GM21526 (cell line): ENCODE data around the gene MYMX.
"Not testable (repeated sequence)": the region's sequence is repeated elsewhere in the genome, so short reads cannot be mapped to it uniquely, and the experiment has no call there.

Source experiments
- ATAC-seq: cut with Tn5 transposase; IDR thresholded peaks from one replicate; pipeline ENCODE4 v1.9.1; 2021; ENCODE audit warnings: moderate library complexity; ENCODE audit not compliant: unreplicated experiment, low FRiP score

MYMX gene

DNA sequence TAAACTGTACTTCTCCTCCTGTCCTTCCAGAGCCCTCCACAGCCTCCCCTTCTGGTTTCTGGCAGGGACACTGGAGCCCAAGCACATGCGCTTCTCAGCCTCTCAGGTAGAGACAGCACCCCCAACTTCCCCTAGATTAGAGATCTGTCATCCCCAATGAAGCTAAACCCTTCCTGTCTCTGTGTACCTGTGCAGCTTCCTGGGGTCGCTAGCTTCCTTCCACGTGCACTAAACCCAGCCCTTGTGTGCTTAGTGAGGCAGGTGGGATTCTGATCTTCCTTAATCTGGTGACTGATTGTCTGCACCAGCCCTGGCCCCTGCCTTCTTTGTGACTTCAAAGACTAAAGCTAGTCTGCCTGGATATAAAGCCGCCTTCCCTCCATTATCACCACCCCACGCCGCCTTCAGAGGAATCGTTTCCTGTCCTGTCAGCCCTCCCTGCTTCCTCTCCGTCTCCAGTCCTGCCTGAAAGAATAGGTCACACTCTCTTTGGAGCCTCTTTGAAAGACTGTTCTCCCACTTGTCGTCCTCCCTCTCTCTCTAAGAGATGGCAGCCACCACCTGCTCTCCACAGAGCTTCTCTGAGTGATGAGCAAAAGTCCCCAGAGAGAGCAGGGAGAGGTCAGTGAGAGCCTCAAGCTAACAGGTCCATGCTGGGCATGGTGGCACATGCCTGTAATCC lies 30.6 kb upstream of the MYMX start:
- no peak for ATAC-seq

DNA sequence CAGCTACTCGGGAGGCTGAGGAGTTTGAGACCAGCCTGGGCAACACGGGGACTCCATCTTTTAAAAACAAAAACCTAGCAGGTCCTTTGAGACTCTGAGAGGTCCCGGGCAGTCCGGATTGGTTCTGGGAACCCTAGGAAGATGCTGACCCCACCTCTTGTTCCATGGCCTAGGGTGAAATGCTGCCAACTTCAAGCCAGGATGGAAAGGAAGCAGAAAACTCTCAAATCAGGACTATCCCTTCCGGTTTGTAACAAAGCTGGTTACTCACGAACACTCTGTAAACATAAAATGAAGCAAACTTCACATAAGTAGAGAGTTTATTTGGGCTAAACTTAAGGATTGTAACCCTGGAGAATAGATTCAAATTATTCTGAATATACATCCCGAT lies 30.1 kb upstream of the MYMX start:
- ATAC-seq = no peak

DNA sequence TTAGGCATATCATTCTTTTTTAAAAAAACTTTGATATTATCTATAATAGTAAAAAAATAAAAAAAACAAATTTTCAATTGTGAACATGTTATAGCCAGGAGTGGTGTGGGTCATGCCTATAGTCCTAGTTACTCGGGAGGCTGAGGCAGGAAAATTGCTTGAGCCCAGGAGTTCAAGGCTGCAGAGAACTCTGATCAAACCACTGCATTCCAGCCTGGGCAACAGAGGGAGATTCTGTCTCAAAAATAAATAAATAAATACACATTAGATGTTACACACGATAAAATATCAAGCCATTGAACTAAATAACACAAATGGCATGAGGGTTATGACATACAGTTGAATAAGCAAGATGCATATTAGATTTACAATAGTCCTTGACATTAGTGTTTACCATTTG lies 27.9 kb upstream of the MYMX start:
- no peak for ATAC-seq

DNA sequence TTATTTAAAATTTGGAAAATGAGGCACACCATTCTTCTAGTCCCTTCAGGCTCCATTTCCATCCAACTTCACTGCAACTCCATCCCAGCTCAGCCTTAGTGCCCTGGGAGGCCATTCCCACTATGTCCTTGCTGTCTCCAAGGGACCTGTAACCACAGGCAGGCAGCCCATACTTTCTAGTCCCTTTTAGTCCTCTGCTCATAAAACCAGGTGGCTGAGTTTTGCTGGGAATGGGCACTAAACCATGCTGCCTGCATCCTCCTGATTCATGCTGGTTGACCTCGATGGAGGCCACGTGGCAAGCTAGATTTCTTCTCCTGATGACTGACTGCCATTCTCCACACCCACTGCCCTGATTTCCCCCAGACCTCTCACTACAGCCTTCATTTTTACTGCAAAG lies 27.5 kb upstream of the MYMX start:
- ATAC-seq = no peak

DNA sequence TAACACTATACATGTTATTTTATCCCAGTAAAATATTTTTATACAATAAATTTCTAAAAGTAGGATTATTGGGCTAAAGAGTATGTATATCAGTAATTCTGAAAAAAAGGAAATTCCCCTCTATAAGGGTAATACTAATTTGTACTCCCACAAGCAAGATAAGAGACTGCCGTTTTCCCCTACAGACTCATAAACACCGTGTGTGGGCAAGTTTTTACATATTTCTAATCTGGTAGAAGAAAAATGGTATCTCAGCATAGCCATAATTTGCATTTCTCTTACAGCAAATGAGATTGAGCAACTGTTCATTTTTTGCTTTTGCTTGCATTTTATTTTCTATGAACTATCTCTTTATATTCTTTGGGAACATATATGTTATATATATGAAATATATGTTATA lies 26.0 kb upstream of the MYMX start:
- ATAC-seq = no peak

DNA sequence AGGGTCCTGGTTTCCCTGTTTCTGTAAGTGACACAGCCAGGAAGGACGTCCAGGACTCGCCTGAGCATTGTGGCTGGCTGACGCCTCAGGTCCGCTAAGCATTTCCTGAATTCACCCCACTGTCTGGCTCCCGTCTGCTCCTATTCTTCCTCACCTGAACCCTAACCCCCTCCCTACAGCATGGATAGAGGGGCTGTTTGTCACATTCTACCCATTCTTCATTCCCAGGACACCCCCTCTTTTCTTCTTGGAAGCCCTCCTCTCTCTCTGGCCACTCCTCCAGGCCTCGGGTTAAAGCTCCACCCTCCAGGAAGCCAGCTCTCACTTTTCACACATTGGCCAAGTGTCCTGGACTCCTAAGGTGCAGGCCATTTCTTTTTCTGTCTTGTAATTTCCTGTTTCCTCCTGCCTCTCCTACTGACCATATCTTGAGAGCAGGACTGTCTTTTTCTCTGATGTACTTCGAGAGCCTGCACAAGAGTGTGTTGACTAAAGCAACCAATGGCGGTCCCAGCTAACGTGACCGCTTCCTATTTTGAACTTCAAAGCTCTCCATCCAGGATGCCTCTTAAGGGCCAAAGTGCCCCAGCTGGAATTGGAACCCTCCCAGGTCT lies 24.2 kb upstream of the MYMX start:
- no peak for ATAC-seq

DNA sequence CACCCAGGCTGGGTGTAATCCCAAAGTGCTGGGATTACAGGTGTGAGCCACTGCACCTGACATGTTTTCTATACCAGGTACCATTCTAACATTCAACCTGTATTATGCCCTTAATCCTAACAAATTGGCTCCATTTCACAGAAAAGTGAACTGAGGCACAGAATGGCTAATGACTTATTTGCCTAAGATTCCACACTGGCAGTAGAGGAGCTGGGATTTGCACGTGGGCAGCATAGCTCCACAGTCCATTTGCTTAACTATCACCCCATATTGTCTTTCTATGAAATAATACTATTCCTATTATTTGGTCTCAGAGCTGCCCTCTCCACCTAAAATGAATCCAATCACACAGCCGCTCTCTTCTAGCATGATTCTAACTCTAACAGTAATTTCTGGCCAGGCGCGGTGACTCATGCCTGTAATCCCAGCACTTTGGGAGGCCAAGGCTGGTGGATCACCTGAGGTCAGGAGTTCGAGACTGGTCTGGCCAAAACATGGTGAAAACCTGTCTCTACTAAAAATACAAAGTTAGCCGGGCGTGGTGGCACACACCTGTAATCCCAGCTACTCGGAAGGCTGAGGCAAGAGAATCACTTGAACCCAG lies 23.3 kb upstream of the MYMX start:
- no peak for ATAC-seq

DNA sequence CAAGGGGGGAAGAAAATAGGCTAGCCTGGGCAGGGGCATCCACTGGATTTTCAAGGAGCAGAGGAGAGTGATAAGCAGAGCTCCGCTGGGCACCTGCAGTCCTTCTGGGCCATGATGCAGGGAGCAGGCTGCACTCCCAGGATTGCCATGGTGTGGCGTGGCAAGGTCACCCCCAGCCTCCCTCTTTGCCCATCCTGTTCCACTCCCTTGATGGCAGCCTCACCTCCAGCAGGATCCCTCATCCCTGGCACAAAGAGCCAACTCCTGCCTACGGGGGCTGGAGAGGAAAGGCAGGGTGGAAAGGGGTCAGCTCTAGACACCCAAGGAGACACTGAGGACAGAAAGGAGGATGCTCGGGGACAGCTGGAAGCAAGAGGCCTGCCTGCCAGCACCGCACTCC lies 22.4 kb upstream of the MYMX start:
- ATAC-seq = no peak

DNA sequence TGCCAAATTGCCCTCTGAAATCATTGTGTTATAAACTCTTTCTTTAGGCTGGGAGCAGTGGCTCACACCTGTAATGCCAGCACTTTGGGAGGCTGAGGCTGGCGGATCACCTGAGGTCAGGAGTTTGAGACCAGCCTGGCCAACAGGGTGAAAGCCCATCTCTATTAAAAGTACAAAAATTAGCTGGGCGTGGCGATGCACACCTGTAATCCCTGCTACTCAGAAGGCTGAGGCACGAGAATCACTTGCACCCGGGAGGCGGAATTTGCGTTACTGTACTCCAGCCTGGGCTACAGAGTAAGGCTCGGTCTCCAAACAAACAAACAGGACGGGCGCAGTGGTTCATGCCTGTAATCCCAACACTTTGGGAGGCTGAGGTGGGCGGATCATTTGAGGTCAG lies 20.4 kb upstream of the MYMX start:
- not testable (repeated sequence) for ATAC-seq

DNA sequence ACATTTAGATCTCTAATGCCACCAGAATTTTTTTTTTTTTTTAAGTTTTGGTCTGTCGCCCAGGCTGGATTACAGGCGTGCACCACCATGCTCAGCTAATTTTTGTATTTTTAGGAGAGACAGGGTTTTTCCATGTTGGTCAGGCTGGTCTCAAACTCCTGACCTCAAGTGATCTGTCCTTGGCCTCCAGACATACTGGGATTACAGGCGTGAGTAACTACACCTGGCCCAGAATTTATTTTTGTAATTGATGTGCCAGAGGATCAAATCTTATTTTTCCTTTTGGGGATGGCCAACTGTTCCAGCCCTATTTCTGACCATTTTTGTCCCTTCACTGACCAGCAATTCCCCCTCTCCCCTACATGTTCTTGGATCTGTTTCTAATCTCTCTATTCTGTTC lies 18.0 kb upstream of the MYMX start:
- no peak for ATAC-seq

DNA sequence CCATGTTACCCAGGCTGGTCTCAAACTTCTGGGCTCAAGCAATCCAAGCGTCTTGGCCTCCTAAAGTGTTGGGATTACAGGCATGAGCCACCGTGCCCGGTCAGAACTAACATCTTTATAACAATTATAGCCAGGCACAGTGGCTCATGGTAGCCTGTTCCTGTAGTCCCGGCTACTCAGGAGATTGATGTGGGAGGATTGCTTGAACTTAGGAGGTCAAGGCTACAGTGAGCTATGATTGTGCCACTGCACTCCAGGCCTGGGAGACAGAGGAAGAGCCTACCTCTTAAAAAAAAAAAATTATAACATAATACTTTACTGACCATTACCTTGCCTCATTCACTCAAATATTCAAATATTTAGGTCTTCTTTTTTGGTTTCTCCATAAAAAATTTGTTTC lies 16.8 kb upstream of the MYMX start:
- ATAC-seq = no peak

DNA sequence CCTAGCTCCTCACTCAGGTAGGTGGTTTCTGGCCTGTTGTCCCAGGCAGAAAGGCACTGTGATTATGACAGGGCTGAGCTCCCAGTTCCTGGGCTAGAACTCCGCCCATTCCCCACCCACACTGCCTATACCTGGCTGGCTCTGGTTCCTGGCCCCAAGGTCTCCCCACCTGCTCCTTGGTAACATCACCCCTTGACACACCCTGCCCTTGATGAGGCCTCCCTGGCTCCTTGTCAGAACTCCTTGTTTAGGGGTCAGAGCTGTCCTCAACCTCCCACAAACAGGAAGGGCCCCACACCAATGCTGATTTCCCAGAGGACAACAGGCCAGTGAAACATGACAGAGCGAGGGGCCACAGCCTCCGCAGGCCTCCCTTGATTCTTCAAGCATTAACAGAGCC lies 15.5 kb upstream of the MYMX start:
- no peak for ATAC-seq

DNA sequence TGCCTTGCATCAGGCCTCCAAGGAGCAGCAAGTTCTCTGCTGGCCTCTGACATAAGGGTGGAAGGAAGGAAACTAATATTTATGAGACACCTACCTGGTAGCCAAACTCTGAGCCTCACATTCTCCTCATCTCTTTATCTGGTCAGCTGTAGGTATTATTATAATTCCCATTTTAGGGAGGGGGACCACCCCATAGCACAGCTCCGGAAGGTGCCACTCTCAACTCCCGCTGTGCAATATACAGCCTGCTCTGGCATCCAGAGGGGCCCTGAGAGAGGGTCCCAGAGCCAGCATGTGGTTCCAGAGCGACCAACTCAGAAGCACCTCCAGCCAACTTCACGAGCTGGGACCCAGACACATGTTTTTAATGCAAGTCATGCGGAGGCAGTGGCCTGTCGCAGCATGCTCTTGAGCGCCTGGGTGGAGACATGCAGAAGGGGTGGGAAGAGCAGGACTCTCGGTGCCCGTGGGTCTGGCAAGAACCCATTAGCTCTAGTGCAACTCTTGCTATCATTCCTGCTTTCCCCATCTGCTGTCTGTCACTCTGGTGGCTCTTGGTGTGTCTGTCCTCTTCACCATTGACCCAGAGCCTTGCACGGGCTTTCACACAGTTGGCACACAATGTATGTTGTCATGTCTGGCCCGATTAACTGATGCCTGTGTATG lies 15.0 kb upstream of the MYMX start:
- ATAC-seq = no peak

DNA sequence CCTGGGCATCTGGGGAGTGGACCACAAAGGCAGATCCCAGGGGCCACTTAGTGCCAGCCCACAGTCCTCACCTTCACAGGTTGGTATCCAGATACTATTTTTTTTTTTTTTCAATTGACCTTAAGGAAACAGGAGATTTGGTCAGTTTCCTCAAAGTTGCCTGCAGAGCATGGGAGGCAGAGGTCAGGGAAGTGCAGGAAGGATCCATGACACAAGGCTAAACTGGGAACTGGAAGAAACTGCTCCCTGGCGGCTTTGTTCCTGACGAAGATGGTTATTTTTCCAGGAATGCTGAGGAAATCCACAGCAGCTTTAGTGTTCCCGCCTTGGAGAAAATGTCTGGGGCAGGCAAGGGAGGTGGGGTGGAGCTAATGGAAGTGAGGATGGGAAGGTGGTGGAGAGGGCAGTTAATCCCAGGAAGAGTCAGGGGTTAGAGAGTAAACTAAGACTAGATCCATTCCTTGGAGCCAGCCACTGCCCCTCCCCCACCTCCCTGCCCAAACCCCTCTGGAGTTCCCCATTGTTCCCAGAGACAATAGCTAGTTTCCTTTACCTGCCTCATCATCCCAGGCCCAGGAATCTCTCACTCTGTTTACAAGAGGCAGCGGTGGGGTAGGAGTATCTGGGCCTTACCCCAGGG lies 14.3 kb upstream of the MYMX start:
- no peak for ATAC-seq

DNA sequence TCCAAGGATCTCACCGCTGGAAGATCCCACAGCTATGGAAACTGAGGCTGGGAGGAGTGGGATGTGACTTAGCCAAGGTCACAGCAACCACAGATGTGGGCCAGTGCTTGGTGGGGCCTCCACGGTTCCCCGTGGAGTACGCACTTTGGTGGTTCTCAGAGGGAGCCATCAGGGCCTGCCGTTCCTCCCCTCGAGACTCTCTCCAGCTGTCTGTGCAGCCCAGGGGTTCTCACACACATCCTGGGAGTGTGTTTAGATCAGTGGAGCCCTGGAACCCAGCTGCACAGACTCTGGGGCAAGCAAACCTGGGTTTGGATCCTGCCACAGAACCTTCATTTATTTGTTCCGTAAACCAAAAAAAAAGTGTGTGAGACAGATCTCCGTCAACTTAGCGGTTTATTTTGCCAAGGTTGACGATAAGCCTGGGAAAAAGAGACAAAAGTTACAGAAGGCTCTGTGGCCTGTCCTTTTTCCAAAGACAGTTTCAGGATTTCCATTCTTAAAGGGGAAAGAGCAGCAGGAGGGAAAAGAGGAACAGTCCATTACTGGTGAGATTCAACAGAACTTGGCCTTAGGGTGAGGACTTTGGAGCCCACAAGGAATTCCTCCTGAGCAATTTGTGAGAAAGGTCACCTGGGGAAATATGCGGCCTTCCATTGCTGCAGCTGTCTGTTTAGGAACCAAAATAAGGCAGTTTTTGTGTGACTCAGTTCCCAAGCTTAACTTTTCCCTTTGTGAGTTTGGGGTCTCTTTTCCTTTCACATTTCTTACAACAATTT lies 13.6 kb upstream of the MYMX start:
- no peak for ATAC-seq

DNA sequence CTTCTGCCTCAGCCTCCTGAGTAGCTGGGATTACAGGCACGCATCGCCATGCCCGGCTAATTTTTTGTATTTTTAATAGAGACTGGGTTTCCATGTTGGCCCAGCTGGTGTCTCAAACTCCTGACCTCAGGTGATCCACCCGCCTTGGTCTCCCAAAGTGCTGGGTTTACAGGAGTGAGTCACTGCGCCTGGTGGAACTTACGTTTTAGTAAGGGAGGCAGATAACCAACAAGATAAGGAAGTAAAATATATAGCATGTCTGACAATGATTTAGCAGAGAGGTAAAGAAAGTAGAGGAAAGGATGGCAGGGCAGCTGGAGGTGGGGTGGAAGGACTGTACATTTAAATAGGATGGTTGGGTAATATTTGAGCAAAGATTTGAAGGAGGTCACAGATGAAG lies 12.8 kb upstream of the MYMX start:
- no peak for ATAC-seq

DNA sequence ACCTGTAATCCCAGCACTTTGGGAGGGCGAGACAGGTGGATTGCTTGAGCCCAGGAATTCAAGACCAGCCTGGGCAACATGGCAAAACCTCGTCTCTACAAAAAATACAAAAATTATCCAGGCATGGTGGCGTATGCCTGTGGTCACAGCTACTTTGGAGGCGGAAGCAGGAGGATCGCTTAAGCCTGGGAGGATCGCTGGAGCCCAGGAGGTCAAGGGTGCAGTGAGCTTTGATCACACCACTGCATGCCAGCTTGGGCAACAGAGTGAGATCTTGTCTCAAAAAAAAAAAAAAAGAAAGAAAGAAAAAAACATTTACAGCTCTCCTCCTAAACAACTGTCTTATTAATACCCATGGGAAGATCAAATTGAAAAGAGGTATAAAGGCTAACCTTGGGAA lies 8.8 kb upstream of the MYMX start:
- no peak for ATAC-seq

DNA sequence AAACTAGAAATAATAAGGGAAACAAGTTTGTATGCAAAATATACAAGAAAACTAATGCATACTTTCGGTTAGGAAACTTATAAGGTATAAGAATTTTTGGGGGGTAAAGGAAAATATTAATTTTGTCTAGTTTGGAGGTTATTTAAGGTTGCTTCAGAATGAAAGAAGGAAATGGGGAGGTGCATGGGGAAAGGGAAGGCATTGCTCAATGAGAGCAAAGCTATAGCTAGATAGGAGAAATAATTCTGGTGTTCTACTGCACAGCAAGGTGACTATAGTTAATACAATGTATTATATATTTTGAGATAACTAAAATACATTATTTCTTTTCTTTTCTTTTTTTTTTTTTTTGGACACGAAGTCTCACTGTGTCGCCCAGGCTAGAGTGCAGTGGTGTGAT lies 5.4 kb upstream of the MYMX start:
- ATAC-seq = no peak

DNA sequence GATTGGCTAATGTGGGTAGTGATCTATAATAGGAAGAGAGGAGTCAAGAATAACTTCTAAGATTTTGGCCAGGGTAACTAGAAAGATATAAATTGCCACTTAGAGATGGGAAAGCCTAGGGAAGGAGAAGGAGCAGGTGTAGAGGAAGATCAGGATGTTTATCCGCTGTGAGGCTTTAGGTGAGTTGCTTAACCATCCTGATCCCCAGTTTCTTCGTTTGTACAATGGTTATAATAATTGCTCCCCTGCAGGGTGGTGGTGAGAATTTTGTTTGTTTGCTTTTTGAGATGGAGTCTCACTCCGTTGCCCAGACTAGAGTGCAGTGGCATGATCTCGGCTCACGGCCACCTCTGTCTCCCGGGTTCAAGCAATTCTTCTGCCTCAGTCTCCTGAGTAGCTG lies 2.4 kb upstream of the MYMX start:
- ATAC-seq = no peak

DNA sequence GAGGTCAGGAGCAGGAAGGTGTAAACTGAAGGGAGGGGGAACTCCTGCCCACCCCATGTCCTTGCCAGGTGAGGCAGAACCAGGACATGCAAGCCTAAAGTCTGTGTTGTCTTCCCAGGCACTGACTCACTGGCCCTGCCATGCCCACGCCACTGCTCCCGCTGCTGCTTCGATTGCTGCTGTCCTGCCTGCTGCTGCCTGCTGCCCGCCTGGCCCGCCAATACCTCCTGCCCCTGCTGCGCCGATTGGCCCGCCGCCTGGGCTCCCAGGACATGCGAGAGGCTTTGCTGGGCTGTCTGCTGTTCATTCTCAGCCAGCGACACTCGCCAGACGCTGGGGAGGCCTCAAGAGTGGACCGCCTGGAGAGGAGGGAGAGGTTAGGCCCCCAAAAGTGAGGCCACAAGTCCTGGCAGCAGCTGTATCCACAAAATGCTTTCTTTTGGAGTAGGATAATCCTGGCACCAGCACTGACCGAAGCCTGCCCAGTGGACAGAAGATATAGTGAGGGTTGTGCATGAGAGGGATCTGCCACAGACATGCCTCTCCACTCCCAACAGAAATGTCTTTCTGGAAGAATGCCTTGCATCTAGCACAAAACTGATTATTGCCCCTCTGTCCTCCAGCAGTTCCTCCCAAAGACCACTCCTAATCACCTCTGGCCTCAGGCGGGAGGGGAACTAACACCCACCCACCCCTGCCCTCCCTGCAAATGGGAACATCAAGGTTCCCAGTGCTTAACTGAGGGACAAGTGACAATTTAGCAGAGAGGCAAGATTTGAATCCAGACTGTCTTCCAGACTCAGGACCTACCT lies 812 bp downstream of the MYMX start:
- ATAC-seq = no peak
